Heart left ventricle (tissue), 16 donors: ENCODE data around the gene PIMREG. TPM values are rescaled to one million over a fixed set of nuclear protein-coding genes. Genes with fewer than 3 reads are reported as not detected.
A peak's percentile ranks its signal among the peaks of the same experiment; 100 is the strongest.

Source experiments
- ATAC-seq, 4 donors: fragments of 200-7000 bp; cut with Tn5 transposase; one replicate each; pipeline ENCODE4 v1.9.1; 2020 to 2022; ENCODE audit warnings: moderate library complexity in 4 of 4, mild to moderate bottlenecking in 3 of 4, moderate number of reproducible peaks in 1 of 4
- DNase-seq, 5 donors: peaks; one replicate each; pipeline ENCODE4 v3.0.0-alpha.2; 2020
- H3K27ac ChIP-seq, 12 donors: fragments of 200-600 bp; sonication (generic) in 4 of 12; one replicate each; pipeline versions ENCODE4 v1.5.0 to v1.8.0; 2016 to 2022; ENCODE audit warnings: mild to moderate bottlenecking in 2 of 12
- H3K27me3 ChIP-seq, 9 donors: fragments of 200-600 bp; sonication (generic) in 2 of 9; one replicate each; pipeline versions ENCODE4 v1.5.1 to v1.8.0; 2016 to 2022; ENCODE audit warnings: mild to moderate bottlenecking in 3 of 9
- H3K36me3 ChIP-seq, 9 donors: fragments of 200-600 bp; sonication (generic) in 2 of 9; one replicate each; pipeline versions ENCODE4 v1.5.0 to v1.8.0; 2018 to 2022; ENCODE audit warnings: mild to moderate bottlenecking in 2 of 9
- H3K4me1 ChIP-seq, 12 donors: fragments of 200-600 bp; sonication (generic) in 4 of 12; one replicate each; pipeline versions ENCODE4 v1.5.0 to v1.8.0; 2016 to 2022; ENCODE audit warnings: mild to moderate bottlenecking in 3 of 12
- H3K4me3 ChIP-seq, 12 donors: fragments of 200-600 bp; sonication (generic) in 4 of 12; one replicate each; pipeline versions ENCODE4 v1.5.0 to v1.8.0; 2017 to 2022; ENCODE audit warnings: mild to moderate bottlenecking in 9 of 12, moderate library complexity in 4 of 12
- H3K9me3 ChIP-seq, 12 donors: fragments of 200-600 bp; sonication (generic) in 4 of 12; one replicate each; pipeline versions ENCODE4 v1.5.0 to v1.8.0; 2016 to 2022; ENCODE audit warnings: mild to moderate bottlenecking in 1 of 12
- POLR2A ChIP-seq, 2 donors: fragments of 450-650 bp; IDR thresholded peaks; one replicate each; pipeline ENCODE4 v1.6.1; 2017; ENCODE audit warnings: antibody characterized with exemption in 2 of 2, mild to moderate bottlenecking in 2 of 2, moderate library complexity in 2 of 2
- WGBS, 4 donors: extraction: QIAGEN DNeasy Blood & Tissue Kit in 2 of 4; methylation state at CpG; one replicate each; pipeline versions ENCODE4 v1.1.5 to v1.1.7; 2013 to 2018; 5-methylcytosine and 5-hydroxymethylcytosine counted together
- intact Hi-C, 10 donors: fragments of 100-400 bp; cut with DNase I; formaldehyde crosslinking; loops; one replicate each; pipeline versions ENCODE4 v1.11.1 to v1.14.2; 2022
- polyA plus RNA-seq, 2 donors: library from polyadenylated mRNA; stranded (reverse); fragments of 200-250 nt; gene quantifications; one replicate each; pipeline ENCODE4 v1.2.3, GENCODE V29; 2013
- total RNA-seq, 9 donors: library from RNA; depleted of rRNA in 2 of 9; stranded (reverse); fragments of >200 nt in 2 of 9; fragmentation: NEBNext Ultra II Directional in 3 of 9; extraction: Animal tissue kit (Norgen Biotek cat#: 25700) in 3 of 9; gene quantifications; one replicate each; pipeline versions ENCODE4 v1.1.0 to v1.2.4, GENCODE V29; 2016 to 2023
- TF ChIP-seq, protein P1 (sequence below), 12 donors: fragments of 200-600 bp; sonication (generic) in 4 of 12; IDR thresholded peaks; one replicate each; pipeline versions ENCODE4 v1.5.0 to v1.8.0; 2018 to 2022; ENCODE audit warnings: antibody characterized with exemption in 12 of 12, mild to moderate bottlenecking in 5 of 12
- donor health status: ischemic (EF 13 %, LVEDD 7.1; RV severe dilation, severe dysfunction).
- donor health status: healthy with polysubstance abuse.
- donor health status: DM: no; HTN: yes; CAD: no.
- donor health status: DM: no; HTN: no; CAD: no.
- donor health status: ischemic (EF 25% LVEDD 6.9; RV normal size, moderate dysfunction).
- donor health status: ischemic (EF 25% LVEDD 5.7; RV mildly dilated, moderate dysfunction).
- donor health status: healthy.
- donor health status: DM: yes; HTN: yes; CAD: no.
- donor health status: ischemic (EF 35%, LVEDD 5.7; RV mildly dilated, moderate dysfunction).
- donor health status: nonischemic (EF 11% LVEDD 7.7; RV severe dilation, severe dysfunction).
- donor health status: DM: yes; HTN: yes; CAD: no.
- donor health status: PGD.
- donor health status: ischemic (EF 29% LVEDD 5.4; RV normal size, mild dysfunction).
- donor health status: nonischemic (EF 23%, LVEDD 6.1; RV moderate dilation, normal function).

Gene PIMREG
- total and polyA plus RNA-seq, 11 donors = 0.21 to 4.6 (median 0.62) TPM; not detected in 5

DNA sequence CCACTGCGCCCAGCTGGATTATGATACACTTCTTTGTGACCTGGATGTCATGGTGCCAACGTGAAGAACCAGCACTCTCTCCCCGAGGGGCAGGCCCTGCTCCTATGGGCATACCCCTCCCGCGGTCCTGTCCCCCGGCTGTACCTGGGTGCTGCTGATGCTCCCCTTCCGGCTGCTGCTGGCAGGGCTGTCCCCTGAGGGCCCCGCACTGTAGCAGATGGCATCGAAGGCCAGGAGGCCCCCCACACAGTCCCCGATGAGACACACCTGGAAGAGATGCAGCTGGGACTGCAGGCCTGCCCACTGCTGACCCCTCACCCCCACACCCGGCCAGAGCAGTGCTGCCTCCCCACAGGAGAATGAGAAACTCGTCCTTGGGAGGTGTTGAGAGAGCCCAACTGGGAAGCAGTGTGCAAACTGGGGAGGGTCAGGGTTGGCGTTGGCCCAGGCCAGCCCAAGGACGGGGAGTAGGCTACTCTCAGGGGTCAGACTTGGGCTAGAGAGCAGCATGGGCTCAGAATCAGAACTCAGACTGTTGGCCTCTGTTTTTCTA lies 33.7 kb downstream of the PIMREG start:
- 84 to 93% (median 88%) methylated on average over 7 to 14 of the region's 14 CpGs for WGBS, 4 donors

DNA sequence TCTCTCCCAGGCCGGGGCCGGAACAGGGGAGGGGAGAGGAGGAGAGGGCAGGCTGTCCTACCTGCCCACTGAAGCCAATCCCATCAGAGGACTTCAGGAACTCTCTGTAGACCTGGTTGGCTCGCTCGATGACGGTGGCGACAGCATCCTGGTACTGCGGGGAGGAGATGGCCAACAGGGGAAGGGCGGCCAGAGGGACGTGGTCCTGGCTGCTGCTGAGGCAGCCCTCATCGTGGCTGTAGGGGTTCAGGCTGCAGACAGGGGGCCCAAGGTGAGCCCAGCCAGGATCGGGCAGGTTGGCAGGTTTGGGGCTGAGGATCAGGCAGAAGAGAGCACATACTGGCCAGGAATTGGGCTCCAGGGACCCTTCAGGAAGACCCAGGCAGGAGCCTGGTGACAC lies 34.2 kb downstream of the PIMREG start:
- no peaks in the 10 kb centered on the region for H3K4me1 ChIP-seq
- no peak for ATAC-seq
- intact Hi-C loops = loop anchor here in 7 of 10 donors (5.0 to 10.0 kb wide), 5 partner anchors 66 to 96 kb away; partner anchors contain the start of gene PITPNM3 (in 3 of the 7)
- WGBS, 4 donors = 88 to 95% (median 92%) methylated on average over 11 of the region's 11 CpGs
- no peak overlapping the region for H3K4me3 ChIP-seq
- no peaks in the 10 kb centered on the region for H3K36me3 ChIP-seq
- no peaks in the 10 kb centered on the region for H3K9me3 ChIP-seq
- DNase-seq = peak in 1 of 5 donors; percentile 48
- H3K27ac ChIP-seq = no peak overlapping the region
- no peak for TF ChIP-seq POLR2A (IDR thresholded peaks at IDR 0.05)
- TF ChIP-seq, protein P1, sequence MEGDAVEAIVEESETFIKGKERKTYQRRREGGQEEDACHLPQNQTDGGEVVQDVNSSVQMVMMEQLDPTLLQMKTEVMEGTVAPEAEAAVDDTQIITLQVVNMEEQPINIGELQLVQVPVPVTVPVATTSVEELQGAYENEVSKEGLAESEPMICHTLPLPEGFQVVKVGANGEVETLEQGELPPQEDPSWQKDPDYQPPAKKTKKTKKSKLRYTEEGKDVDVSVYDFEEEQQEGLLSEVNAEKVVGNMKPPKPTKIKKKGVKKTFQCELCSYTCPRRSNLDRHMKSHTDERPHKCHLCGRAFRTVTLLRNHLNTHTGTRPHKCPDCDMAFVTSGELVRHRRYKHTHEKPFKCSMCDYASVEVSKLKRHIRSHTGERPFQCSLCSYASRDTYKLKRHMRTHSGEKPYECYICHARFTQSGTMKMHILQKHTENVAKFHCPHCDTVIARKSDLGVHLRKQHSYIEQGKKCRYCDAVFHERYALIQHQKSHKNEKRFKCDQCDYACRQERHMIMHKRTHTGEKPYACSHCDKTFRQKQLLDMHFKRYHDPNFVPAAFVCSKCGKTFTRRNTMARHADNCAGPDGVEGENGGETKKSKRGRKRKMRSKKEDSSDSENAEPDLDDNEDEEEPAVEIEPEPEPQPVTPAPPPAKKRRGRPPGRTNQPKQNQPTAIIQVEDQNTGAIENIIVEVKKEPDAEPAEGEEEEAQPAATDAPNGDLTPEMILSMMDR (IDR thresholded peaks at IDR 0.05) = no peak
- peaks cover 0 to 17% (median 0%) of the 10 kb centered on the region in 9 donors for H3K27me3 ChIP-seq

More for the DNA sequence above, 33.7 kb downstream of the PIMREG start:
- Histone ChIP-seq H3K27ac (no peak overlapping the region), H3K4me3 (no peak overlapping the region), H3K4me1 (no peaks in the 10 kb centered on the region), H3K9me3 (no peaks in the 10 kb centered on the region), H3K36me3 (no peaks in the 10 kb centered on the region), H3K27me3 (peaks cover 0 to 17% (median 0%) of the 10 kb centered on the region in 9 donors)
- DNase-seq (peak in 1 of 5 donors; percentile 33), ATAC-seq (no peak)
- TF ChIP-seq, protein P1 (IDR thresholded peaks at IDR 0.05) = no peak
- intact Hi-C loops = loop anchor here in 7 of 10 donors (5.0 to 10.0 kb wide), 5 partner anchors 67 to 97 kb away; partner anchors contain the start of gene PITPNM3 (in 3 of the 7)

DNA sequence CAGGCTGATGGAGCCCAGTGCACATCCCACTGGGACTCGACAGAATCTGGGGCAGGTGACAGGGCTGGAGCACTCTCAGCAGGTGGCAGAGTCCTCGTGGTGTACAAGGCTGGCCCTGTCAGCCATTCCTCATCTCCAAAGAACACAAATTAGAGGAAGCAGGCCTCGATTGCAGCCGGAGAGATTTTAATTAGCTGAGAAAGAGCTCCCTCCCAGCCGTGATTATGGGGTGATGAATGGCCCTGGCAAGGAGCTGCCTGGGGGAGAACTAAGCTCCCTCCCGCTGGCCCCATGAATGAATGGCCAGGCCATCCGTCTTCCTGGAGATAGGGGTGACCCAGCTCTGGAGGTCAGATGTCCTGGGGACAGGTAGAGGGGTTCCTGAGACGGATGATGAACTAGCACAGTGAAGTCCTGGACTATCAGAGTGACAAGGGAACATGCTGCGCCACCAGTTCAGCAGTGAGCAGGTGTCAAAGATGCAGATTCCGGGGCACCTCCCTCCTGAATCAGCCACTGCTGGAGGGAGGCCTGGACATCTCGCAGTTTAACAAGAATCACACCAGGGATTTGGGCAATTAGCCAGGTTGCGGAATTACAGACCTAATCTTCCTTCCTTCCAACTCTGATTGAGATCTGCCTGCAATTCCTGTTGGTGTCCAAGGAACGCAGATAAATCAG lies 35.5 kb downstream of the PIMREG start:
- Histone ChIP-seq H3K27ac (no peak overlapping the region), H3K9me3 (no peaks in the 10 kb centered on the region), H3K27me3 (peaks cover 0 to 17% (median 0%) of the 10 kb centered on the region in 9 donors), H3K36me3 (no peaks in the 10 kb centered on the region), H3K4me3 (no peak overlapping the region), H3K4me1 (no peaks in the 10 kb centered on the region)
- DNase-seq = no peak
- intact Hi-C loops = loop anchor here in 7 of 10 donors (5.0 to 10.0 kb wide), 5 partner anchors 65 to 95 kb away; partner anchors contain the start of gene PITPNM3 (in 3 of the 7)
- no peak for TF ChIP-seq POLR2A (IDR thresholded peaks at IDR 0.05)
- TF ChIP-seq, protein P1 (IDR thresholded peaks at IDR 0.05) = no peak
- ATAC-seq = no peak
- WGBS, 4 donors = 38 to 59% (median 51%) methylated on average over 10 to 13 of the region's 13 CpGs

DNA sequence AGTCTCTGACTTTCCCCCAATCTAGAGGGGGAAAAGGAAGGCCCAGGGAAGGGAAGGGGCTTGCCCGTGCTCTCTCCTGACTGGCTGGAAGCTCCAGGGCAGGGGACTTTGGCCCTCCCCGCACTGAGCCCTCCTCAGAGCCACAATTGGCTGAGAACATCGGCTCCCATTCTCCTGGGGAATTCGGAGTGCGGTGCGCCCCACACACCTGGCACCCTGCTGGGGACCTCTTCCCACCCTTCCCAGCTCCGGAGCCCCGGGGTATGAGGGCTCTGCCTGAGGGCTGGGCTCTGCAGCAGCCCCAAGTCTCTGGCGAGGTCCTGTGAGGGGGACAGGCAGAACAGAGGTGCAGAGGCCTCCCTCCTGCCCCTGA lies 36.0 kb downstream of the PIMREG start:
- Histone ChIP-seq H3K36me3 (no peaks in the 10 kb centered on the region), H3K27me3 (peaks cover 0 to 17% (median 0%) of the 10 kb centered on the region in 9 donors), H3K9me3 (no peaks in the 10 kb centered on the region), H3K4me1 (no peaks in the 10 kb centered on the region), H3K27ac (no peak overlapping the region), H3K4me3 (no peak overlapping the region)
- no peak for TF ChIP-seq POLR2A (IDR thresholded peaks at IDR 0.05)
- TF ChIP-seq, protein P1 (IDR thresholded peaks at IDR 0.05) = no peak
- WGBS, 4 donors = 17 to 31% (median 26%) methylated on average over 5 to 9 of the region's 9 CpGs
- peak in 1 of 5 donors; percentile 46 for DNase-seq
- ATAC-seq = no peak
- intact Hi-C loops = no loop called here
